HPDE6-E6E7 (cell line): ENCODE measurements around the gene CLIC1.

Experiments used
- DNase-seq: peaks from one replicate; pipeline ENCODE4 v3.0.0; 2011; ENCODE audit warnings: missing footprints; ENCODE audit errors: extremely low spot score

Gene CLIC1

GRCh38 chr6:31701666-31702404, 34.5 kb downstream of the CLIC1 start:
- DNase-seq: no peak

GRCh38 chr6:31700740-31701401, 35.5 kb downstream of the CLIC1 start:
- no peak for DNase-seq

- no peak for DNase-seq
Observed at GRCh38 chr6:31697555-31697954, 38.8 kb downstream of the CLIC1 start.

- no peak for DNase-seq
Observed at GRCh38 chr6:31693535-31693934, 42.8 kb downstream of the CLIC1 start.

GRCh38 chr6:31692886-31693285, 43.4 kb downstream of the CLIC1 start:
- DNase-seq: no peak

- DNase-seq: no peak
Observed at GRCh38 chr6:31692353-31692752, 44.0 kb downstream of the CLIC1 start.

GRCh38 chr6:31691564-31692108, 44.7 kb downstream of the CLIC1 start:
- no peak for DNase-seq

GRCh38 chr6:31691078-31691463, 45.3 kb downstream of the CLIC1 start:
- DNase-seq: no peak

GRCh38 chr6:31690231-31691077, 45.9 kb downstream of the CLIC1 start:
- DNase-seq: no peak

- DNase-seq: no peak
Observed at GRCh38 chr6:31689249-31690110, 46.9 kb downstream of the CLIC1 start.

- no peak for DNase-seq
Observed at GRCh38 chr6:31687860-31688693, 48.3 kb downstream of the CLIC1 start.

- DNase-seq: no peak
Observed at GRCh38 chr6:31687321-31687720, 49.0 kb downstream of the CLIC1 start.

GRCh38 chr6:31686483-31686882, 49.8 kb downstream of the CLIC1 start:
- no peak for DNase-seq

- no peak for DNase-seq
Observed at GRCh38 chr6:31683591-31683990, 52.7 kb downstream of the CLIC1 start.

- no peak for DNase-seq
Observed at GRCh38 chr6:31681135-31681671, 55.1 kb downstream of the CLIC1 start.
